Measurements from ENCODE around the gene CD36. TPM values are rescaled to one million over a fixed set of nuclear protein-coding genes. Genes with fewer than 3 reads are reported as not detected.

The CD36 gene
- total RNA-seq, 6 experiments from 2014 or later = 0.74 to 3.5 (median 1.1) TPM

DNA sequence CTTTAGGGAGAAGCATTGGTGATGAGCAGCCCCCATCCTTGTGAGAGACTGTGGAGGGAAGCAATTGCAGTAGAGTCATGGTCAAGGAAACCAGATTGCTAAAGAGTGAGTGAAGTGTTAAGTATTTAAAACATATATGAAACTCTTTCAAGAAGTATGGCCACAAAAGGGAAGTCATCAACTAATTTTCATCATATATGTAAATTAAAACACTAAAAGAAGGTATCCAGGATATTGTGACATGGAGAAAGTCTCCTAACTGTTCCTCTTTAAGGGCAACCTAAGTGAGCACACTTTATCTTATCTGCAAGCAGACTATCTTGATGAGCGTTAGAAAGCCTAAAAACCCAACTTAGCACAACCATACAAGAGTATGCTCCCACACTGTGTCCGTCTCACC is 69.7 kb downstream of the CD36 start:
- H3K36me3 Mint-ChIP-seq (ENCODE audit: low read depth) = peaks cover 5% of the 10 kb centered on the region; the same call in 1 of the 2 replicates
- peaks cover 39% of the 10 kb centered on the region for H3K4me1 Mint-ChIP-seq (ENCODE audit: low read depth)
- no peak overlapping the region for H3K27ac Mint-ChIP-seq

DNA sequence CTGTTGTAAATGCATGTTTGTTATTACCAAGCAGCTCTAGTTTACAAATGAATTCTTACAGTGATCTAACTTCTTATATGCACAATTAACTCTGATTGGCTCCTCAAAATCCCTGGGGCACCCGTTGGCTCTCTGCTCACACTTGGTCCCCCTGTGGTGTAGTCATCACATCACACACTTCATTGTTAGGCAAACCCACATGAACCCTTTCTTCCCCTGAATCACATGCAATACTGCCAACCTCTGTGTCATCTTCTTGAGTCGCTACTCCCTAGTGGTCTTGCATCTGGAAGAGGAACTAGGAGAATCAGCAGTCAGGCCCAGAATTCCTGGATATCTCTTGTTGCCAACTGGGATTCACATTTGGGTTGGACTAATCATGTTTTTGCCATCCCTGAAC is 73.1 kb downstream of the CD36 start:
- Mint-ChIP-seq H3K4me3 (no peak overlapping the region), H3K27me3 (ENCODE audit: insufficient read depth) (no peaks in the 10 kb centered on the region), H3K27ac (no peak overlapping the region), H3K9me3 (0 out of 2 replicates have a peak, but pooled peaks cover 4% of the 10 kb centered on the region), H3K4me1 (ENCODE audit: low read depth) (peaks cover 20% of the 10 kb centered on the region), H3K36me3 (ENCODE audit: low read depth) (peaks cover 5% of the 10 kb centered on the region; the same call in 1 of the 2 replicates)
- no peak for DNase-seq
- TF ChIP-seq, protein P1, sequence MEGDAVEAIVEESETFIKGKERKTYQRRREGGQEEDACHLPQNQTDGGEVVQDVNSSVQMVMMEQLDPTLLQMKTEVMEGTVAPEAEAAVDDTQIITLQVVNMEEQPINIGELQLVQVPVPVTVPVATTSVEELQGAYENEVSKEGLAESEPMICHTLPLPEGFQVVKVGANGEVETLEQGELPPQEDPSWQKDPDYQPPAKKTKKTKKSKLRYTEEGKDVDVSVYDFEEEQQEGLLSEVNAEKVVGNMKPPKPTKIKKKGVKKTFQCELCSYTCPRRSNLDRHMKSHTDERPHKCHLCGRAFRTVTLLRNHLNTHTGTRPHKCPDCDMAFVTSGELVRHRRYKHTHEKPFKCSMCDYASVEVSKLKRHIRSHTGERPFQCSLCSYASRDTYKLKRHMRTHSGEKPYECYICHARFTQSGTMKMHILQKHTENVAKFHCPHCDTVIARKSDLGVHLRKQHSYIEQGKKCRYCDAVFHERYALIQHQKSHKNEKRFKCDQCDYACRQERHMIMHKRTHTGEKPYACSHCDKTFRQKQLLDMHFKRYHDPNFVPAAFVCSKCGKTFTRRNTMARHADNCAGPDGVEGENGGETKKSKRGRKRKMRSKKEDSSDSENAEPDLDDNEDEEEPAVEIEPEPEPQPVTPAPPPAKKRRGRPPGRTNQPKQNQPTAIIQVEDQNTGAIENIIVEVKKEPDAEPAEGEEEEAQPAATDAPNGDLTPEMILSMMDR (IDR thresholded peaks at IDR 0.05) = no peak

More for the DNA sequence above, 69.7 kb downstream of the CD36 start:
- Mint-ChIP-seq H3K27me3 (ENCODE audit: insufficient read depth) (no peaks in the 10 kb centered on the region; the same call in 1 of the 2 replicates), H3K9me3 (0 out of 2 replicates have a peak, but pooled peaks cover 4% of the 10 kb centered on the region), H3K4me3 (no peak overlapping the region)
- no peak for DNase-seq
- TF ChIP-seq, protein P1 (IDR thresholded peaks at IDR 0.05) = no peak

DNA sequence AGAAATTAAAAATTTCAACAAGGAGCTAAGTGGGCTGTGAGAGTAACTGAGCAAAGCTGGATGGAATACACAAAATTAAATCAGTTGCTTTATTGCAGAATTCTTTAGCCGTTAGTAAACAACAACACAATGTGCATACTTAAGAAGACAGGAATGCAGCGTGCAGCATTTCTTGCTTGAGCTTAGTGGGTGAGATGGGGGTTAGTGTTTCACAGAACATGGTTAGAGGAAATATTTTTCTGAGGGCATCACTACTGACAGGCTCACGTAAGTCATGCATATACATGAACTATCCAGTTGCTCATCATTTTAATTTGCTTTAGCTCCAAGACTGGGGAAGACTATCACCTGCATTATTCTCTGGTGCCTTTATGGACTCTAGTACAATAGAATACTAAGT is 80.8 kb downstream of the CD36 start:
- no peaks in the 10 kb centered on the region for H3K9me3 Mint-ChIP-seq
- H3K4me1 Mint-ChIP-seq (ENCODE audit: low read depth) = peaks cover 51% of the 10 kb centered on the region
- peak; percentile 88 for DNase-seq
- no peaks in the 10 kb centered on the region; the same call in 1 of the 2 replicates for H3K36me3 Mint-ChIP-seq (ENCODE audit: low read depth)
- H3K27me3 Mint-ChIP-seq (ENCODE audit: insufficient read depth) = no peaks in the 10 kb centered on the region
- H3K27ac Mint-ChIP-seq = peak overlapping the region; percentile 59; the same call in 1 of the 2 replicates
- TF ChIP-seq, protein P1 (IDR thresholded peaks at IDR 0.05) = no peak
- peak overlapping the region; percentile 22; the same call in 1 of the 2 replicates for H3K4me3 Mint-ChIP-seq

DNA sequence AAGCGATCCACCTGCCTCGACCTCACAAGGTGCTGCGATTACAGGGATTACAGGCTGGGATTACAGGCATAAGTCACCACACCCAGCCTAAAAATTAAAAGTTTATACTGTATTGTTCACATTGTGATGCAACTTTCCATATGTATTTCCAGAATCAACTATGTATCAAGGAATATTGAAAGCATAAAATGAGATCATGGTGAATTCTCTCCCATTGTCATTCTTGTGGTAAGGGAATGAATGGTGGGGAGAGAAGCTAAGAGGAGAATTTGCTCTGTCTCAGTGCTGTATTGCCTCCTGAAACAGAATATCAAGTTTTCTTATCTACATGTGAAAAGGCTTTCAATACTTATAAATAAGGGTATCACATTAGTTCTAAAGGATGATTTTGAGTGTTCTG is 81.7 kb downstream of the CD36 start:
- Mint-ChIP-seq H3K36me3 (ENCODE audit: low read depth) (no peaks in the 10 kb centered on the region; the same call in 1 of the 2 replicates), H3K27me3 (ENCODE audit: insufficient read depth) (no peaks in the 10 kb centered on the region), H3K4me3 (no peak overlapping the region), H3K4me1 (ENCODE audit: low read depth) (peaks cover 60% of the 10 kb centered on the region), H3K27ac (no peak overlapping the region), H3K9me3 (no peaks in the 10 kb centered on the region)
- DNase-seq = no peak
- TF ChIP-seq, protein P1 (IDR thresholded peaks at IDR 0.05) = no peak

DNA sequence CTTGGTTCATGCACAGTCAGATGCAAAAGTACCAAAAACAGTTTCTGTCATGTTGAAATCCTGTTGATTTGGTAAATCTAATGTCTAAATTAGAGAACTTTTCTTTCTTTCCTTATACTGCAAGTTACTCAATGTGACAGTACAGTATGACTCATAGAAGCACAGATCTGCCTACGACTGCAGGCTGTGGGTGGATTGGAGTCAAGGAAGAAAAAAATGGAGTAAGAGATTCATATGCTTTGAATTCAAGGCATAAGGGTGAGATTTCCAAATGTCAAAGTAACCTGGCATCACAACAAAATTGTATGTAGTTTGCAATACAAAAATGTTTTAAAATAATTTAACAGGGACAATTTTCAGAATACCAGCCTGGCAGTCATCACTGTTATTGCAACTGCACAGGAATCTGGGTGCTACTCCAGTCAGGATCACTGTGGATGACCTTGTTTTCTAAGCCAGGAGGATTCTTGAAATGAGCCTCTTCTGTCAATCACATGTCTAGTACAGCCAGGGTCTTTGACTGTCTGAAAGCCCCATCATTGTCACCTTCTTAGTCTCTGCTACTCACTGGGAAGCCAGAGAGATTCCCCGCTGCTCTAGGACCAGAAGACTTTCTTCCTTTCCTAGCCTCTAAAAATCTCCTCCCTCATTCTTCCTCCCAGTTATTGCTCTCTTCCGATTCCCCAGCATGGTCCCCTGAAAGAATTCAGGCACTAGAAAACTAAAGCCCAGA is 83.6 kb downstream of the CD36 start:
- TF ChIP-seq, protein P1 (IDR thresholded peaks at IDR 0.05) = no peak
- peak; percentile 77 for DNase-seq
- Mint-ChIP-seq H3K4me3 (peak overlapping the region; percentile 77), H3K36me3 (ENCODE audit: low read depth) (no peaks in the 10 kb centered on the region; the same call in 1 of the 2 replicates), H3K4me1 (ENCODE audit: low read depth) (peaks cover 70% of the 10 kb centered on the region), H3K27ac (peak overlapping the region; percentile 95), H3K27me3 (ENCODE audit: insufficient read depth) (no peaks in the 10 kb centered on the region), H3K9me3 (no peaks in the 10 kb centered on the region)

All from HFFc6 (cell line).